Stimulated activated CD4-positive, alpha-beta T cell treated with anti-CD3 and anti-CD28 coated beads, Interleukin-1b, Interleukin-23, amount 100 ng/mL, for 24 hours (primary cell): ENCODE data around the gene S100B.
A peak's percentile ranks its signal among the peaks of the same experiment; 100 is the strongest.
"Not testable (repeated sequence)": the region's sequence is repeated elsewhere in the genome, so short reads cannot be mapped to it uniquely, and the experiment has no call there.

Experiments used
- DNase-seq, 4 experiments: peaks; one replicate each; pipeline ENCODE4 v3.0.0-alpha.2; 2020; ENCODE audit warnings: low read depth in 4 of 4, low spot score in 1 of 4

S100B gene

DNA sequence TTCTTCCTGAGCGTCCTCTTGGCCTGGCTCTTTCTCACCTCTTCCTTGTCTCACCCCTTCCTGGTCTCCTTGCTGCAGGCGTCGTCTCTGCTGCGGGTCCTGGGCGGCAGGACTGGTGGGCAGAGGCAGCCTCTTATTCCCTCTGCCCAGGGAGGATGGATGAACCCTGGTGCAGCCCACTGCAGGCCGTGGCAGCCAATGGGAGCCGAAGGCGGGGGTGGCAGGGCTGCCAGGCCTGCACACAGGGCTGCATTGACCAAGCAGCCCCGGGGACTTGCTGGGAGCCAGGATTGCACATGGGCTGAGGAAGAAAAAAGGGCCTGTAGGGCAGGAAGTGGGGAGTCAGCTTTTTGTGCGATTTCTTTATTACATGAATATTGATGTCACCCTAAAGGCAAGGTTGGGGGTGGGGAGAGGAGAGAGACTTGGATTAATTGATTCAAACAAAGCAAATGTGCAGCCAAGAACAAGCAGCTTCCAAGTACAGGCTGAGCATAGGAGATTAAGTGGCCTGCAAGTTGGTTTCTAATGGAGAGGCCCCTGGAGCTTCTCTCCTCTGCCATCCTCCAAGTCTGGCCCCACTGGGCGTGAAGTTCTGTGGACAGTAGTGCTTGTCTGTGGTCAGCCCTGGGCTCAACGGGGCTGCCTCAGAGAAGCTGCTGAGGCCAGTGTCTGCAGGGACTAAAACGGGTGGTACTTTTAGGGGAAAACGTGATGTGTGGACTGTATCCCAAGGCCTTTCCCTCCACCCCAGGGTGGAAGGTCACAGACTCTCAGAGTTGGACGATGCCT lies at the start of gene S100B:
S100B (minus strand) TSS at position 108 of the 792 bp plus-strand sequence. CDS start 2,667 bp downstream, outside the sequence.
- DNase-seq = no peak

DNA sequence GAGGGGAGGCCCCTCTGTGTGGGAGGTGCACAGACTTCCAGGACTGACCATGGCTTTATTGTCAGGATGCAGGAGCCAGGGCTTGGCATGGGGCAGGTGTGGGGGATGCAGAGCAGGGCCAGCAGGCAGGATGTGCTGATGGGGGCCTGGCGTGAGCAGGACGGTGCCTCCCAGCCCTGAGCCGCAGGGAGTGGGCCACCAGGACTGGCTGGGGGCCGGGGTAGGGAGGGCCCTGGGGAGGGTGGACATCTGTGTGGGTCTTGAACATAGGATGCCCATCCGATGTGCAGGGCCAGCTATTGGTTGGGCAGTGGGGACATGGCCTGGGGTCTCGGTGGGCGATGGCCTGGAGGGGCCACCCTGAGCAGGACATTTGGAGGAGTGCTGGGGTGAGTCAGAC lies 46.2 kb upstream of the S100B start:
- no peak for DNase-seq

- no peak for DNase-seq
These were observed 45.7 kb upstream of the S100B start for GRCh38 chr21:46650476-46651098.

DNA sequence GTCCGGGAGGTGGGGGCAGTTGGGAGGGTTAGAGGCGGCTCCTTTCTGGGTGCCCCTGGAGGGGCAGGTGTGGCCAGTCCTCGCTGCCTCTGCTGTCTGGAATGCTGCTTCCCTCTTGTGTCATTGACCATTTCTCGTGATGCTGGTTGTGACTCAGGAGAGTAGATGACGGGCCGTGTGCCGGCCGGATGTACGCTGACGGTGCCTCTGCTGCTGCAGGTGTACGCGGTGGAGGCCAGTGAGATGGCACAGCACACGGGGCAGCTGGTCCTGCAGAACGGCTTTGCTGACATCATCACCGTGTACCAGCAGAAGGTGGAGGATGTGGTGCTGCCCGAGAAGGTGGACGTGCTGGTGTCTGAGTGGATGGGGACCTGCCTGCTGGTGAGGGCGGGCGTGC lies 44.5 kb upstream of the S100B start:
- DNase-seq = no peak

- no peak for DNase-seq
These were observed 43.7 kb upstream of the S100B start for GRCh38 chr21:46648539-46648938.

DNA sequence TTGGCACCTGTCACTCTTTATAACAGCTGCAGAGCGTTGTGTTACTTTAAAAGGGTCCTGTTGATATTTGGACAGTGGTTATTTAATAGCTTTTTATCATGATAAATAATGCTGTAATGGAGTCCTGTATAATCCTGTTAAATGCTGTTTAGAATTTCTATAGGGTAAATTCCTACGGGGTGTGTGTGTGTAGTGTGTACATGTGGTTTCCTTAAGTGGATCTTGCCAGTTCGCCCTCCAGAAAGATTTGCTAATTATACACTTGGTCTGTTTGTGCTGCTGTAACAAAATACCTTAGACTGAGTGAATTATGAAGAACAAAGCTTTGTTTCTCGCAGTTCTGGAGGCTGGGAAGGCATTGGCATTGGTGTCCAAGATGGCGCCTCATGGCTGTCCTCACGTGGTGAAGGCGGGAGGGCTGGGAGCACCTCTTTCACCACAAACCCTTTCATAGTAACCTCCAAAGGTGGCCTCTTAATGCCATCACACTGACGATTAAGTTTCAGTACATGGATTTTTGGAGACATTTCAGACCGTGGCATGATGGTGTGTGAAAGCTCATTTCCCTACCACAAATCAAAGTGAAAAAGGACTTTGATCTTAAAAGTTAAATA lies 41.8 kb upstream of the S100B start:
- DNase-seq = no peak

DNA sequence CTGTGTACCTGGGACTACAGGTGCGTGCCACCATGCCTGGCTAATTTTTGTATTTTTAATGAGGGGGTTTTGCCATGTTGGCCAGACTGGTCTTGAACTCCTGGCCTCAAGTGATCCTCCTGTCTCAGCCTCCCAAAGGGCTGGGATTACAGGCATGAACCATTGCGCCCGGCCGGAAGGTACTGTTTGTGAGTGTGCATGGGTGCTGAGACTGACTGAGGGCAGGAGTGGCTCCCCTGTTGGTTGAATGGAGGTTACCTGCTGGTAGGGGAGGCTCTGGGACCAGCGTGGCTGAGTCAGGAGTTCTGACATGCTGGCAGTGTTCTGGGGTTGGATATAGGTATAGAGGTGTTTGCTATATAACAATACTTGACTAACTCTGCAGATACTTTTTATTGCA lies 41.0 kb upstream of the S100B start:
- DNase-seq = no peak

- no peak for DNase-seq
These were observed 38.7 kb upstream of the S100B start for GRCh38 chr21:46643379-46644177.

DNA sequence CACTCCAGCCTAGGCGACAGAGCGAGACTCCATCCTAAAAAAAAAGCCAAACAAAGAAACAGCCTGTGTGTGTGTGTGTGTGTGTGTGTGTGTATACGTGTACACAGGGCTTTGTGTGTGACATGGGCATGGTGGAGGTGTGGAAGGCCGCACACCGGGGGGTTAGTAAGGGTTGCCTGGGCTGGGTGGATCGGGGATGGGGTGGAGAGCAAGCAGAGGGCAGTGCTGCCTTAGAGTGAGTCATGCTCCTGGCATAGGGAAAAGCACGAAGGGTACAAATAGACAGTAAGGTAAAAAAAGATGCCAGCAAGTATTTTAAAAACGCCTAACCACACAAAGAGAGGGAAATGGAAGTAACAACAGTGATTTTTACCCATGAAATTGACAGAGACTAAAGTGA lies 36.8 kb upstream of the S100B start:
- DNase-seq = no peak

DNA sequence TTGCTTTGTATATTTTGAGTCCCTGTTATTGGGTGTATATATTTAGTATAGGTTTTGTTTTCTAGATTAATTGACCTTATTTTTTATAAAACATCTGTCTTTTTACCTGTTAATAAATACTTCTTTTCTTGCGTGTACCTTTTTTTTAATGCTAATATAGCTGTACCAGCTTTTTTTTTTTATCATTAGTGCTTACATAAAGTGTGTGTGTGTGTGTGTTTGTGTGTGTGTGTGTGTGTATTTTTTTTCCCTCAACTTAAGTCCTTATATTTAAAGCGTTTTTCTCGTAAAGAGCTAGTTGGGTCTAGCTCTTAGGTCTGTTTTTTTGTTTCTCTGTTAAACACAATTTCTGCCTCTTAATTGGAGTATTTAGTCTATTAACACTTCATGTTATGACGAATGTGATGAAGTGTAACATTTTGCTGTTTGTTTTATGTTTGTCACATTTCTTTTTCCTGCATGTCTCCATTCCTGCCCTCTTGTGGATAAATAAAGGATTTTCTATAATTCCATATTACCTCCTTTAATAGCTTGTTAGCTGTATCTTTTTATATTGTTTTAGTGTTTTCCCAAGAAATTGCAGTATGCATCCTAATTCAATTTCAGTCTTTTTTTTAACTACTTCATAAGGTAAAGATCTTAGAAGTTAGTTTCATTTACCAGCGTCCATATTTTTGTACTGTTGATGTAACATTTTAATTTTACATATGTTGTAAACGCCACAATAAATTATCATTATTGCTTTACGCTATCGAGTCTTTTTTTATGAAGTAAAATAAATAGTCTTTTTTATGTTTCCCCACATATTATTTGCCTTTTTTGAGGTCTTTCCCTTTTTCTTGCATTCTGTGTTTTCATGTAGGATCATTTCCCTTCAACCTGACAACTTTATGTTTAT lies 34.9 kb upstream of the S100B start:
- DNase-seq = no peak

GRCh38 chr21:46637952-46638746 lies 33.3 kb upstream of the S100B start:
- DNase-seq = no peak

GRCh38 chr21:46636550-46637285 lies 31.8 kb upstream of the S100B start:
- no peak for DNase-seq

DNA sequence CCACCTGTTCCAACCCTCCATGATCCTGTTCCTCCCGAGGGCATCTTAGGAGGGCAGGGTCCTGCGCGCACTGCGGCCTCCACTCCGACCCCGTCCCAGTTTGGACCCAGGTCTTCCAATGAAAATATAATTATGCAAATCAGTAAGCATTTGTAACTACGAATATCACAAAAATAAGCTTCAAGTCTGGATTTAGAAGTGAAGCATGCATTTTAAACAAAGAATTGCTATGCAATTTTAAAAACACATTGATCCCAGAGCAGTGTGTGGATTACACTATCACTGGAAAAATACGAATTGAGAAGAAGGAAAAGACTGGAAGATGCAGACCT lies 31.3 kb upstream of the S100B start:
- DNase-seq = no peak

- peak; percentile 92 to 97 (median 95) for DNase-seq
These were observed 30.7 kb upstream of the S100B start, which contains the start of gene PRMT2 for GRCh38 chr21:46635324-46636180. Gene PRMT2, plus strand, starts transcription at chr21:46635674. Its CDS starts 1,278 bp downstream, at chr21:46636952.

GRCh38 chr21:46634966-46635323 lies 30.1 kb upstream of the S100B start:
- peak in 2 of 4 experiments; percentile 9 to 18 for DNase-seq

- DNase-seq = no peak
These were observed 29.5 kb upstream of the S100B start for GRCh38 chr21:46634427-46634826.

GRCh38 chr21:46633566-46633965 lies 28.7 kb upstream of the S100B start:
- no peak for DNase-seq

GRCh38 chr21:46630915-46631314 lies 26.0 kb upstream of the S100B start:
- DNase-seq = not testable (repeated sequence)
